ENCODE data around the gene SERINC2. TPM values are rescaled to one million over a fixed set of nuclear protein-coding genes. Genes with fewer than 3 reads are reported as not detected.
"Not testable (repeated sequence)": the region's sequence is repeated elsewhere in the genome, so short reads cannot be mapped to it uniquely, and the experiment has no call there.

Gene SERINC2
- total RNA-seq, 1 donor from 2014 or later, result 237 TPM

GRCh38 chr1:31414980-31415370 lies 2.0 kb downstream of the SERINC2 start:
- DNase-seq (ENCODE audit: low spot score), result no peak

- no peak for DNase-seq (ENCODE audit: low spot score)
These were observed 2.6 kb downstream of the SERINC2 start for GRCh38 chr1:31415658-31416057.

DNA sequence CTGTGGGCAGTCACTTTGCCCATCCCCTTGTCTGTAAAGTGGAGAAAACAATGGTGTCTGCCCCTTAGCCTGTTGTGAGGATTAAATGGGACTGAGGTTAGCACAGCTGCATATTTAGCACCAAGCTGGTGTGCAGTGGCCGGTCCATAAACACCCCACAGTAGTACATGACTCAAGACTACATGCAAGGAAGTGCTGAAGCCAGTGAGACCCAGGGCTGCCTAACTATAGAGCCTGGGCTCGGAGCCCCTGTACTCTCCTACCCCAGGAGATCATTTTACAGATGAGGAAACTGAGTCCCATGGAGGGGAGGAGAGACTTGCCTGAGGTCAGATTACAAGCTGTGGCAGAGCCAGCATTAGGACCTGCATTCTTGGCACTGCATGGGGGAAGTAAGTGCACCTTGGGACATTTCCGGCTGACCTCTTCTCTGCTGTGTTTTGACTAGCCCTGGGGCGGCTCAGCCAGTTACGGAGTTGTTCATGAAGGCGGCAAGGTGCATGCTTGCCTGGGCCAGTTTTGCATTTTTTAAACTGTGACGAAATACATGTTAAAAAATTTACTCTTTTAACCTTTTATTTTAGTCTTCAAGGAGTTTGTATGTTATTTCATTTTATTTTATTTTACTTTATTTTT lies 3.2 kb downstream of the SERINC2 start:
- peak; percentile 84 for DNase-seq (ENCODE audit: low spot score)

DNA sequence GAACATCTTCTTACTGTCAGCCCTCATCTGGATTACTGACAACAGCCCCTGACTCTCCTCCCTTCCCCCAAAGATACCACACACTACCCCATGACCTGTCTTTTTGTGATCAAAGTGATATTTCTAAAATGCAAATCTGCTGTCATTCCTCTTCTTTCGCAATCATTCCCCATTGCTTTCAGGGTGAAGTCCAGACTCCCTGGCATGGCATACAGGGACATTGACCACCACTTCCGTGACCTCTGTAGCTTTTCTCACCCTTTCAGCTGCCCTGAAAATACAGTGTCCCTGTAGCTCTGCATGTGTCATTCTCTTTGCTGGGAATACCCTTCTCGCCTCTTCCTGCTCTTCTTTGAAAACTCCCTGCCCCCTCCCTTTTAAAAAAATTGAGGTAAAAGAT lies 4.1 kb downstream of the SERINC2 start:
- DNase-seq (ENCODE audit: low spot score), result no peak

DNA sequence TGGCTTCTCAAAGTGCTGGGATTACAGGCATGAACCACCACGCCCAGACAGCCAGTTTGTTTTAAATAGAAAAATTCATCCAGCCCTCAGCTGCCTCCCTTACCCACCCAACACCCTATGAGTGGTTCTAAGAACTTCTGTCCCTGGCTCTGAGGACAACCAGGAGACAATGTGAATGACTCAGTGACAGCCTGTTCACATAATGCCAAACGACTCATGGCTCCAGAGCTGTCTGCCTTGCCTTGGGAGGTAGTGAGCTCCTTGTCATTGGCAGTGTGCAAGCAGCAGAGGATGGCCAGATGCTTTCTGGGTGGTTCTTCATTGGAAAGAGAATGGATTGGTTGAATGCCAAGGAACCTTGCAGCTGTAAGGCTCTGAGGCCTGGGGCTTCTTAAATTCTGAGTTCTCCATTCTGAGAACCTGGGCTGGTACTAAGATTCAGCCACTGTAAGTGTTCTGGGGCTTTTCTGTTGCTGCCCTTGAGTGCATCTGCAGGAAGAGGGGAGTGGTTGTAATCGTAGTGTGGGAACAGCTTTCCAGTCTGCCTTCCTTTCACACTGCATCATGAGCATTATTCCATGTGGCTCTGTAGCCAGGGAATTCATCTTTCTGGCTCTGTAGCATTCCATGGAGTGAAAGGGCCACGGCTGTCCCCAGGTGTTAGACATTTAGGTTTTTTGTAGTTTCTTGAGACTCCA lies 5.8 kb downstream of the SERINC2 start:
- no peak for DNase-seq (ENCODE audit: low spot score)

- DNase-seq (ENCODE audit: low spot score), result no peak
These were observed 7.7 kb downstream of the SERINC2 start for GRCh38 chr1:31420716-31421115.

GRCh38 chr1:31421371-31422040 lies 8.5 kb downstream of the SERINC2 start:
- no peak for DNase-seq (ENCODE audit: low spot score)

DNA sequence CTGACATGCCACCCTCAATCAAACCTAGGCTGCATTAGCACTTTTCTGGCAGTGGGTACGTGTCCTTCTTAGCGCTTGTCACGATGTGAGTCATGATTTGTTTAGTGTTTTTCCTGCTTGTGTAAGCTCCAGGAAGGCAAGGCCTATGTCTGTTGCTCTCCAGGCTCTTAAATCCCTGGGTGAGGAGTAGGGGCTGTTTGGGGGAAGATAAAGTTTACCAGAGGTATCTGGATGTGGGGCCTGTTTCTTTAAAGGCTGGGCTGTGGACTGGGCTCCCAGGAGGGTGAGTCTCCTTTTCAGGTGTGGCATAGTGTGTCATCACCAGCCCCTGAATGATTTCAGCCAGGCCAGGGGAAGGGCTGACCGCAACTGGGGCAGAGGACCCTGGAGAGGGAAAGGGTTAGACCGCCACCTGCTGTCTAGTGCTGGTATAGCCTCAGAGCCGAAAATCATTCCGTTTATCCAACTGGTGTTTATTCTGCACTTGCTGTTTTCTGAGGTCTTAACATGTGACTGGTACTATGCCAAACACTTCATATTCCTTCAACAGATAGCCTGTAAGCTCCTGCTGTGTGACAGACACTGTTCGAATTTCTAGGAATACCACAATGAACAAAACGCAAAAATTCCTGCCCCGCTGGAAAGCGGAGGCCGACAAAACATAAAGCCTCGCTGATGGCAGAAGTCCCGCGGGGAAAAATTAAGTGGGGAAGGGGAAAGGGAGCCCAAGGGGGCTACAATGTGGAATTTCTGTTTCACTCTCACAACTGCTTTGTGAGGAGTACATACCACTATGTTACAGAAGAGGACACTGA lies 9.7 kb downstream of the SERINC2 start:
- DNase-seq (ENCODE audit: low spot score), result peak; percentile 83

DNA sequence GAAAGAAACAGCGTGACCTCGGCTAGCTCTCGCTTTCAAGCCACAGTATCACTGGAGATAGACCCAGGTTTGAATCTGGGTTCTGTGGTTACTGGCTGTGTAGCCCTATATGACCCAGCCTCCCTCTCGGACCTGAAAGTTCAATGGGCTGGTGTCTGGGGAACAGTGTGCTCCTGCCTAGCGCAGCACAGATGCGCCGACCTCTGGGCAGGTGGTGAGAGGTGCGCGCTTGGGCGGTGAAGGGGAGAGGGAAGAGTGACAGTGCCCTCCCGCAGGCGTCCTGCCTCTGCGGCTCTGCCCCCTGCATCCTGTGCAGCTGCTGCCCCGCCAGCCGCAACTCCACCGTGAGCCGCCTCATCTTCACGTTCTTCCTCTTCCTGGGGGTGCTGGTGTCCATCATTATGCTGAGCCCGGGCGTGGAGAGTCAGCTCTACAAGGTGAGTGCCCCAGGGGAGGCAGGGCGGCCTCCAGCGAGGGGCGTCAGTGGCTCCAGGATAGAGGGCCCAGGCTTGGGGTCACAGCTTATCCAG lies 10.5 kb downstream of the SERINC2 start:
- no peak for DNase-seq (ENCODE audit: low spot score)

GRCh38 chr1:31424568-31424967 lies 11.6 kb downstream of the SERINC2 start:
- DNase-seq (ENCODE audit: low spot score), result no peak

DNA sequence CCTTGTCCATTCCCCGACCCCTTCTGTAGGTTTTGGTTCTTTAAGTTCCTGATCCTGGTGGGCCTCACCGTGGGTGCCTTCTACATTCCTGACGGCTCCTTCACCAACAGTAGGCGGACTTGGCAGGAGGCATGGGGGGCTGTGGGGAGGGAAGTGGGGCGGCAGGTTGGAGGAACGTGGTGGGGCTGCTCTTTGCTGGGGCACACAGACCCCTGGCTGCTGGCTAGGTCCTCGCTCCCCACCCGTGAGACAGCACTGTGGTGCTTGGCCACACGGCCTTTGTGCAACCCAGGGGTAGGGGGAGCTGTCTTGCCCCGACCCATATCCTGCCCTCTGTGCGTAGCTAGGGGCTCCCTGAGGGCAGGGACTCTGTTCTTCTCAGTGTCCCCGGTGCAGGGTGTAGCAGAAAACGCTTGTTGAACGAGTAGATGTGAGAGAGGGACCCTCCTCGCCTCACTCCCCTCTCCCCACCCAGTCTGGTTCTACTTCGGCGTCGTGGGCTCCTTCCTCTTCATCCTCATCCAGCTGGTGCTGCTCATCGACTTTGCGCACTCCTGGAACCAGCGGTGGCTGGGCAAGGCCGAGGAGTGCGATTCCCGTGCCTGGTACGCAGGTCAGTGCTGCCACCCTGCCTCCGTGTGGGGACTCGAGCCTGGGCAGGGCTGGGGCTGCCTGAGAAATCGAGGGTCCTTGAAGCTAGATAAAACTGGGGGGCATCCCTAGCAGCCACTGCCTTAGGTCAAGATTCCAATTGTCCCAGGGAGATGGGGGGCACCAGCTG lies 12.5 kb downstream of the SERINC2 start:
- no peak for DNase-seq (ENCODE audit: low spot score)

- no peak for DNase-seq (ENCODE audit: low spot score)
These were observed 13.4 kb downstream of the SERINC2 start for GRCh38 chr1:31426249-31426922.

DNA sequence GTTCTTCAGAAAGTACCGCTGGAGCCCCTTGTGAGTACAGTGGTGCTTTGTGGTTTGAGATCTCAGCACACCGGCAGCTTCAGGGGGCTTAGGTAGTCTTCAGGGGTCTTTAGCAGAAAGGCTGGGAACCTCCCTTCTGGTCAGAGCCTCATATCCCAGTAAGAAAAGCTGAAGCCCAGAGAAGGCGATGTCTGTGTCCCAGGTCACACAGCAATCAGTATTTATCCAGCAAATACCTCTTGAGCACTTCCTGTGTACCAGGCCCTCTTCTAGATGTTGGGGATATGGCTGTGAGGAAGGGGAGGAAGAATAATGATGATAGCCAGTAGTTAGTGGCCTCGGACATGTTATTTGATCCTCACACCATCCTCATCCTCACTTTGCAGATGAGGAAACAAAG lies 14.3 kb downstream of the SERINC2 start:
- no peak for DNase-seq (ENCODE audit: low spot score)

DNA sequence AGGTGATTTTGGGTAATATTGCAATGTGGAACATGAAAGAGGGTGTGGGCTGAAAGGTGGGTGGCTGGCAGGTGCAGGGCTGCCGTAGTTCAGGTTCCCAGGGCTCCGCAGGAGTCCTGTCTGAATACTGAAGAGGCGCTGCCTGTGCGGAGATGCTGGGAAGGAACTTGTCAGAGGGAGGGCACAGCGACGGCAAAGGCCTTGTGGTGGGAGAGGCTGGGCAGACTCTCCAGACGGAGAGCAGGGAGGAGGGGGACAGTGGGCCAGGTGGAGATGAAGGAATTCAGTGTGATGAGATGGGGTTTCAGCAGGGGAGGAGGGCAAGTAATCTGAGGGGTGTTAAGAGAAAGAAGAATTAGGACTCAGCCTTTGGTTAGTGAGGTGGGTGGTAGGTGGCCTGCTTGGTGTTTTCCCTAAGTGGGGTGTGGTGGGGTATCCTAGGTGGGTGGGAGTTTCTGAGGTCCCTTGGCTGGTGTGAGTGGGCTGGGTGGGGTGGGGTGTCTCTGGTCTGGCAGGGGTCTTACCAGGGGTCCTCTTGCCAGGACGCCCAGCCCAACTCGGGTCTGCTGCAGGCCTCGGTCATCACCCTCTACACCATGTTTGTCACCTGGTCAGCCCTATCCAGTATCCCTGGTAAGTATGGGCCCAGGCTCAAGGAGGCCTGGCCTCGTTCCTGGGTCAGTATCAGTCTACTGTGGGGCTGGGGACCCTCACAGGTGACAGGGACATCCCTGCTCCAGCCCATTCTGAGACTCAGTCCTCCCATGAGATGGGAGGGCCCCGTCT lies 15.6 kb downstream of the SERINC2 start:
- DNase-seq (ENCODE audit: low spot score), result no peak

- DNase-seq (ENCODE audit: low spot score), result no peak
These were observed 16.6 kb downstream of the SERINC2 start for GRCh38 chr1:31429583-31429982.

- DNase-seq (ENCODE audit: low spot score), result not testable (repeated sequence)
These were observed 18.6 kb downstream of the SERINC2 start for GRCh38 chr1:31431351-31432257.

DNA sequence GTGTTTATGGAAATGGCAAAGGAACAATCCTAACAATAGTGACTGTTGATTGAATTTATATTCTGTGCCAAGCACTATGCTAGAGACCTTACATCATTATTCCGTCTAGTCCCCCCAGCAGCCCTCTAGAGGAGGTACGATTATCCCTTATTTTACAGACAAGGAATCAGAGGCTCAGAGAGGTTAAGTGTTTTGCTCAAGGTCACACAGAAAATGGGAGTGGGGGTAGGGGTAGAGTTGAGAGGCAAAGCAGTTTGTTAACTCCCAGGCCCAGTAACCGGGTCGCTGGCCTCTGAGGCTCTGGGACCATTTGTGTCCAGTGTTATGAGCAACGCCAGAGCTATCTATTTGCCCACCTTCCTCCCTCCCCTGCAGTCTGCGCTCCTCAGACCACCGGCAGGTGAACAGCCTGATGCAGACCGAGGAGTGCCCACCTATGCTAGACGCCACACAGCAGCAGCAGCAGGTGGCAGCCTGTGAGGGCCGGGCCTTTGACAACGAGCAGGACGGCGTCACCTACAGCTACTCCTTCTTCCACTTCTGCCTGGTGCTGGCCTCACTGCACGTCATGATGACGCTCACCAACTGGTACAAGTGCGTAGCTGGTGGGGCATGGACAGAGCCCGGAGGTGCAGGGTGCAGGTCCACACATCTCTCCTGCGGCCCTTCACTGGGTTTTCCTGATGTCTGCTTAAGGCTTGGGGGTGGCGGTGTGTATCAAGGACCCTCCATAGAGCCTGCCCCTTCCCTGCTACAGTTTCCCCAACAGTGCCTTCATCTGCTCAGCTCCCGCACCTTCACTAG lies 19.8 kb downstream of the SERINC2 start:
- DNase-seq (ENCODE audit: low spot score), result no peak

GRCh38 chr1:31433396-31433930 lies 20.4 kb downstream of the SERINC2 start:
- no peak for DNase-seq (ENCODE audit: low spot score)
